OCI-M2 (cell line): ENCODE measurements around the gene SLC4A8.

ENCODE experiments used
- DNase-seq: peaks from one replicate; lab custom pipeline; 2025; ENCODE audit not compliant: unreplicated experiment; lab: John Stamatoyannopoulos, UW

The SLC4A8 gene

DNA sequence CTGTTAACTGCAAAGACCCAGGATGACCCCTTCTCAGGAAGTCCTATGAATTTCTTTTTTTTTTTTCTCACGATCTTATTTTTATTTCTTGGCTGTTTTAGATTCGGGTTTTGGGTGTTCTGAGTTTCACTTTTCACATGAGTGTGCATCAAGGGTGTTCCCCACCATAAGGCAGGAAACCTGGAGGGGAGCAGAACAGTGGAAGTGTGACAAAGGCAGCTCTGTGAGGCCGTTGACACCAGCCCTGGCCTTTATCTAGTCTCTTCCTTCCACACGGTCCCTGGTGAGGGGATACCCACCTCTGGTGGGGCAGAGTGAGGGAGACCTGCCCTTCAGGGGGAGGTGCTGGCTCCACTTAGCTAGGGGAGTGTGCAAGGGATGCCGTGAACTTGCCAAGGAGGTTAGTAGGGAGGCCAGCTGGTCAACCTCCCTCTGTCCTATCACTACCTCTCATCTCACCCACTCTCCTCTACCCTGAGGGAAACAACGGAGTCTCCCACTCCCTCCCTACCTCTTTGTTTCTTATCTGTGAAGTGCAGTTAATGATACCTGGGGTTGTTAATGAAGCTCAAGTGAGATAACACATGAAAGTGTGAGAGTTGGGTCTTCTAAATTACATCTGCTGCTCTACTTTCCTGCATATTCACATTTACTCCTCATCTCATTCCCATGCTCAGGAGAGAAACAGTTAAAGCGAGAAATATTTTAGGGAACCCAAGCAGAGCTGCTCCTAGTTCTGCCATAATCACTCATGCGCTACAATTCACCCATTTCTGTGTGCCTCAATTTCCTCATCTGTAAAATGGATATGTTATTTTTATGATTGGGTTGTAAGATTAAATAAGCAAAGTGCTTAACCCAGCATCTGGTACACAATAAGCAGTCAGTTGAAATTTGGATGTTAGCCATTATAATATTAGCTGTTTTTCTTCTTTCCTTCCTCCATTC, 29.1 kb upstream of the SLC4A8 start:
- DNase-seq, result peak; percentile 51

DNA sequence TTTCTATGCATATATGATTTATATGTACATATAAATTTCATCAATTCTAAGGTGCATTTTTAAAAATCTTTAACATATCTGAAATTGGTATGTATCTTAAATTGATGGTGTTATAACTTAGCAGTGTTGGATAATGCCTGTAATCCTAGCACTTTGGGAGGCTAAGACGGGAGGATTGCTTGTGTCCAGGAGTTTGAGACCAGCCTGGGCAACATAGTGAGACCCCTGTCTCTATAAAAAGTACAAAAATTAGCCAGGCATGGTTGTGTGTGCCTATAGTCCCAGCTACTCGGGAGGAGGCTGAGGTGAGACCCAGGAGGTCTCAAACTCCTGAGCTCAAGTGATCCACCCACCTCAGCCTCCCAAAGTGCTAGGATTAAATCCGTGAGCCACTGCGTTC, 27.0 kb upstream of the SLC4A8 start:
- no peak for DNase-seq

DNA sequence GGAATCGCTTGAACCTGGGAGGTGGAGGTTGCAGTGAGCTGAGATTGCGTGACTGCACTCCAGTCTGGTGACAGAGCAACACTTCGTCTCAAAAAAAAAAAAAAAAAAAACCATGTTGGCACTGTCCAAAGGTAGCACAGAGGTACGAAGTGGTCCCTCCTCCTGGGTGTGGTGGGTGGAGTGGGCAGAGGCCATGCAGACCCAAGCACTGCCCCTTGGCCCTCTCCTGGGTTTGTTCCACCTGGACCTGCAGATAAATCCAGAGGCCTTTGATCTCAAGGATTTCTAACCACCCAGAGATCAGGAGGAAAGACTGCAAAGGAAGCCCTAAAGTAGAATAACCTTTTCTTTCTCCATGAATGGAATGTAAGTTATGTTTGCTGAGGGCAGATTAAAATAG, 24.7 kb upstream of the SLC4A8 start:
- no peak for DNase-seq

DNA sequence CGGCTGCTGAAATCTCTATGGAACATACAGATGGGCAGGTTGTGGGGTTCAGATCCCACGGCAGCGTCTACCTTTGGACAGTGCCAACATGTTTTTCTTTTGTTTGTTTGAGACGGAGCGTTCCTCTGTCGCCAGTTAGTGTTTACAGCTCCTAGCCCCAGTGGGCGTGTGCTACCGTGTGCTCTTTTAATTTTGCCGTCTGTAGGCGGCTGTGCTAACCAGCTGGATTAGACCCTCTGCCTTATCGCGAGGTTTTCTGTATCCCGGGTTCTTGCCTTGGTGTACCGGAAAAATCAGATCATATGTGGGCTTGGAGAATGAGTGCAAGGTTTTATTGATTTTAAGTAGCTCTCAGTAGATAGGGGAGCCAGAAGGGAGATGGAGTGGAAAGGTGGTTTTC, 23.6 kb upstream of the SLC4A8 start:
- no peak for DNase-seq

DNA sequence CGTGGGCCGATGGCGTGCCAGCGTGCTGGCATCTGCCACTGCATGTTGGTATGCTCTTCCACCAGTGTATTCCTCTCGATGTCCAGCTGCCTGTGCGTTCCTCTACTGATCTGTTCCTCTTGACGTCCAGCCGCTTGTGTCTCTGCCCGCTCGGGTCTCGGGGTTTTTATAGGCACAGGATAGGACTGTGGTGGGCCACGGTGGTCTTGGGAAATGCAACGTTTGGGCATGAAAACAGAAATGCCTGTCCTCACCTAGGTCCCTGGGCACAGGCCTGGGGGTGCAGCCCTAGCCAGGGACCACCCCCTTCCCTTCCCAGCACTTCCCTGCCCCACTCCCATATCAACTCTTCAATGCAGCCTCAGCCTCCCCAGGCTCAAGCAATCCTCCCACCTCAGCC, 23.1 kb upstream of the SLC4A8 start:
- no peak for DNase-seq

DNA sequence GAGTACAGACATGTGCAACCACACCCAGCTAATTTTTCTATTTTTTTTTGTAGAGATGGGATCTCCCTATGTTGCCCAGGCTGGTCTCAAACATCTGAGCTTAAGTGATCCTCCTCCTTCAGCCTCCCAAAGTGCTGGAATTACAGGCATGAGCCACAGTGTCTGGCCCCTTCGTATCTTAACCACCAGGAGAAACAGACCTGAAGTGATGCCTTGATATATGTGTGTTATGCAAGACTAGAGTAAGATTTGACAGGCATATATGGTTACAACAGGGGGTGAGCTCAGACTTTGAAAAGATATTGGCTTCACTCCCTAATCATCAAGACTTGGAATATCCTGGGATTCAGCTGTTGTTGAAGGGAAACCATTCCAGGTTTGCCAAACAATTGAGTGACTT, 22.7 kb upstream of the SLC4A8 start:
- no peak for DNase-seq

DNA sequence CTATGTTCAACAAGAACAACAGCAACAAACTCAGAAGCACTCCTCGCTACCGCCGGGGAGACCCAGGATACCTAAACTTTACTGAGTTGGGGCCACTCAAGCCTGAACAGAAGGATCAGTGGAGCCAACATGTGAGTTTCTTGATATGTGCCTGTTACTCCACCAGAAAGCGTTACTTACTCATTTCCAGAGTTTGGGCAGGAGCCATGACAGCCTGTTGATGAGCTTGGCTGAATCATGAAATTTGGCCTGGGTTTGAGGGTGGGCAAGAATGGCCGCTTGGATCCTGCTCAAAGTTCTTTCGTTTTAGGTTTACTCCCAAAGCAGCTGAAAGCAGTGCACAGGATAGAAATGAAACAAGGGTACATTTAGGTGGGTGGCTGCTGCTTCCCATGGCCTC, 21.5 kb upstream of the SLC4A8 start:
- DNase-seq, result no peak

DNA sequence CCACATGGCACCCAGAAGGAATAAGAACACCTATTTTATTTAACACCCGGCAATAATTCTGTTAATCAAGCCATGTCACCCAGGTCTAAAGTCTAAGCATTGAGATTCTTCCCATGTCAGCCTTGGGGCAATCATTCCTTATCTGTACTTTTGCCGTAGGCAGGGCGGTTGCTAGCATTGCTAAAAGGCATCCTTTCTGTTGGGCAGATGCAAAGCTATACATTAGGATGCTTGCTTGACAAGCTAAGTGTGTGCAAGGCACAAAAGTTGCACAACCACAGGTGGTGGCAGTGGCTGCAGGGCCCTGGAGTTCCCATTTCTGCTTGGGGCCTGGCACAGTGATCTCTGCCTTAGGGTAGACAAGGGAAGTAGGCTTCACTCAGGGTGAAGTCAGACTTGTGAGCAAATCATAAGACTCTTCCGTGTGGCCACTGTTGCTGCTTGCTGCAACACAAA, 20.9 kb upstream of the SLC4A8 start:
- no peak for DNase-seq

DNA sequence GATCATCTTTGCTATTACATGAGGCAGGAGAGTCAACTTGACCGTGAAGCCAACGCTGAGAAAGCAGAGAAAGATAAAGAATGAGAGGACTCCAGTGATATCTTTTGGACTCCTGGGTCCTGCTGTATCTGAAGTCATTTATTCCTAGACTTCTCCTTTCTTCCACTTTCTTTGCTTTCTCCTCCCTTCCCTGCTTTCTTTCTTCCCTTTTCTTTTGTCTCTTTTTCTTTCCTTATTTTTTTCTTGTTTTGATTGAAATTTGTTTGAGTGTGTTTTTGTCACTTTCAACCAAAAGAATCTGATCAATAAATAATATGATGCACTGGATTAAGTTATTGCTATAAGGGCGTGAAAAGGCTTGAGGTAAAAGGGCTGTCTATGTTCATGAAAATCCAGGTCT, 20.0 kb upstream of the SLC4A8 start:
- DNase-seq, result no peak

DNA sequence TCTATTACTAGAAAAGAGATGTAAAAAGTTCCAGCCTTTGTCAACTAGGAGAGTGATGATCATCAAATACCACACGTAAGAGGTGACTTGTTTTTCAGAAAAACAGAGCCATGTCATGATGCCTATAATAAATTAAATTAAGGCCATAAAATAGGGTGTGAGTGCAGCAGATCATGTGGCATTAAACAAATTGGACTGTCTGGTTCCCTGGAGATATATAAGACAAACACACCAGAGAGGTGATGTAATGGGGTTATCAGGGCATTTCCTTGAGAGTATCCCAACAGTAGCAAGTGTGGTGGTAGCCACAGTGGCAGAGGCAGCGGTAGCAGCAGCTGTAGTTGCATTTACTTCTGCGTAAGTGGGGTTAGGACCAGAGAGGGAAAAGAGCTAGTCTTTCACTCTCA, 18.8 kb upstream of the SLC4A8 start:
- no peak for DNase-seq

DNA sequence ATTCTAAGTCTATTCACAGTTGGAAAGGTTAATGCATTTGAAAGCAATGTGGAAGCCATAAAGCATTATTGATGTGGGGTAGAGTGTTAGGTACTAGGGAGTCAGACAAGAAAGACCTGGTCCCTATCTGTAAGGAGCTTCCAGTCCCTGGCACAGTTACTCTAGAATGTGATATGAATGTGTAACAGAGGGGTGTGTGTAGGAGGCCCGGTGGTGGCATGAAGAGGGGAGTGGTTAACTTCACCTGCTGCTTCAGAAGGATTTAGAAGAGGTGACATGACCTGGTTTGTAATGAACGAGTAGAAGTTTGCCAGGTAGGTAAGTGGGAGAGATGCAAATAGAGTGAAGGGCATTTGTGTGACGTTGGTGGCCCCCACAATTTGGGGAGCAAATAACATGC, 18.3 kb upstream of the SLC4A8 start:
- no peak for DNase-seq

DNA sequence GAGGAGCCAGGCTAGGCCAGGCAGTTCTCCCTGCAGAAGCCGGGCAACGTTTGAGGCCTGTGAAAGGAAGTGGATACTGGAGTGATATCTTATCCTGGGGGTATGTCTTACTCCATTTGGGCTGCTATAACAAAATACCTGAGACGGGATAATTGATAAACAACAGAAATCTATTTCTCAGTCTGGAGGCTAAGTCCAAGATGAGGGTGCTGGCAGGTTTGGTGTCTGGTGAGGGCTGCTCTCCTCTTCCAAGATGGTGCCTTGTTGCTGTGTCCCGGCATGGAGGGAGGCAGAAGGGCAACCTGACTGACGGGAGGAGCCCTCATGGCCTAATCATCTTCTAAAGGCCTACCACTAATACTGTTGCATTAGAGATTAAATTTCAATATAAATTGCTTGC, 17.8 kb upstream of the SLC4A8 start:
- DNase-seq, result no peak

DNA sequence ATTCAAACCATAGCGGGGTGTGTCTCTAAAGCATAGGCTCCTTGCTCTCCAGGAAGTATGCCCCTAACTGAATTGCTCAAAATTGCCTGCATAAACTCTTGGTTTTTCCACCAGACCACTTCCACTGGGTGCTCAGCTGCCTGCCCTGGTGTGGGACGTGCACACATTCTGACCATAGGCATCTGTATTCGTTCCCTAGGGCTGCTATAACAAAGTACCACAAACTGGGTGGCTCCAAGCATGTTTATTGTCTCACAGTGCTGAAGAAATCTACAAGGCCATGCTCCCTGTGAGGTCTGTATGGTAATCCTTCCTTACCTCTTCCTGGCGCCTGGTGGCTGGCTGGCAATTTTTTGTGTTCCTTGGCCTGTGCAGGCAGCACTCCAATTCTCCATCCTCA, 17.0 kb upstream of the SLC4A8 start:
- no peak for DNase-seq

DNA sequence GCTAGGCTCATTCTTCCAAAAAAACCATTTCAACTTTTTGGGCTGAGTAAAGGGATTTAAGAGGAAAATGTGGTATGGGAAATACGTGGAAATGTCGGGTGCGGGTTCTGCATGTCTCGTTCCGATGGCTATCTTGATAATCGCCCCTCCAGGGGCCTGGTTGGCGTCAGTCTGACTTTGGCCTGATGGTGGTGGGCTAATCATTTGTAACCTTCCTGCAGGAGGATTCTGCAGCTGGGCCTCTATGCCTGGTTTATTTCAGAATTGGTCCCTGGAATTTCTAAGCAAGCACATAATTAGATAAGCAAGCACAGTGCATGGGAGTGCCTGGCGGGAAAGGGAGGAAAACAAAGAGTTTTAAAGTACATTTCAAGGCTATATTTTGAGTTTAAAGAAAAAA, 14.8 kb upstream of the SLC4A8 start:
- DNase-seq, result no peak

DNA sequence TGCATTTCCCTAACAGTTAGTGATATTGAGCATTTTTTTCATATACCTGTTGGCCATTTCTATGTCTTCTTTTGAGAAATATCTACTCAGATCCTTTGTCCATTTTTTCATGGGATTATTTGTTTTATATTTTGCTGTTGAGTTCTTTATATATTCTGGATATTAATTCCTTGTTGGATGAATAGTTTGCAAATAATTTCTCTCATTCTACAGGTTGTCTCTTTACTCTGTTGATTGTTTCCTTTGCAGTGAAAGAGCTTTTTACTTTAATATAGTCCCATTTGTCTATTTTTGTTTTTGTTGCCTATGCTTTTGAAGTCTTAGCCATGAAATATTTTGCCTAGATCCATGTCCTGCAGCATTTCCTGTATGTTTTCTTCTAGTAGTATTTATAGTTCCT, 11.5 kb upstream of the SLC4A8 start:
- no peak for DNase-seq

DNA sequence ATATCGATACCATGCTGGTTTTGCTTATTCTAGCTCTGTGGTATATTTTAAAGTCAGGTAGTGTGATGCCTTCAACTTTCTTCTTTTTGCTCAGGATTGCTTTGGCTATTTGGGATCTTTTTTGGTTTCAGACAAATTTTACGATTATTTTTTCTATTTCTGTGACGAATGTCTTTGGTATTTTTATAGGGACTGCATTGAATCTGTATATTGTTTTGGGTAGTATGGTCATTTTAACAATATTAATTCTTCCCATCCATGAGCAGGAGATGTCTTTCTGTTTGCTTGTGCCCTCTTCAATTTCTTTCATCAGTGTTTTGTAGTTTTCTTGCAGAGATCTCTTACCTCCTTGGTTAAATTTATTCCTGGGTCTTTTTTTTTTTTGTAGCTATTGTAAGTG, 10.8 kb upstream of the SLC4A8 start:
- DNase-seq, result no peak

DNA sequence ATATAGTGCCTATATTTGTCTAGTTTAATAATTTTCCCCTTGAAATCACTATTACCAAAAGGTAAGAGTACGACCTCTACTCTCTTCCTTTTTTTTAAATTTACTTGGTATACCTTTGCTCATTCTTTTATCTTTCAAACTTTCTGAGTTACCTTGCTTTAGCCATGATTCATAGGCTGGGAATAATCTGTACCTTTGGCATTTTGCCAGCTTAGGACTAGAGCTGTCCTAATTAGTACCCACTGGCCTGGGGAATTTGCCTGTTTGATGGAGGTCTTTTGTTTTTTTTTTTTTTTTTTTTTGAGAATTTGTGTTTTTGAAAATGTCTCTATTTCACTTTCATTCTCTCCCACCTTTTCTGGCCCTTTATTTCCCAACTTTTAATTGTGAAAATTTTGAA, 8.7 kb upstream of the SLC4A8 start:
- no peak for DNase-seq

DNA sequence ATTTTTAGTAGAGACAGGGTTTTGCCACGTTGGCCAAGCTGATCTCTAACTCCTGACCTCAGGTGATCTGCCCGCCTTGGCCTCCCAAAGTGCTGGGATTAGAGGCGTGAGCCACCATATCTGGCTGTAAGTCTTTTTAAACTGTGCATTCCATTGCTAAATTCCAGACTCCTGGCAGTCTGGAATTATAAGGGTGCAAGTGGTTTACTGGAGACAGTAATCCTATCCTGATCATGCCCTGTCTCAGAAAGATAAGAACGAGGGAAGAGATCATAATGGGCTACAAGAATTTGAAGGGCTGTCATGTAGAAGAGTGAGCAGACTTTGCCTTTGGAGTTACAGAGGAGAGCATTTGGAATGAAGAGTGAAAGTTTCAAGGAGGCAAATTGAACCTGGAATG, 6.8 kb upstream of the SLC4A8 start:
- DNase-seq, result no peak

DNA sequence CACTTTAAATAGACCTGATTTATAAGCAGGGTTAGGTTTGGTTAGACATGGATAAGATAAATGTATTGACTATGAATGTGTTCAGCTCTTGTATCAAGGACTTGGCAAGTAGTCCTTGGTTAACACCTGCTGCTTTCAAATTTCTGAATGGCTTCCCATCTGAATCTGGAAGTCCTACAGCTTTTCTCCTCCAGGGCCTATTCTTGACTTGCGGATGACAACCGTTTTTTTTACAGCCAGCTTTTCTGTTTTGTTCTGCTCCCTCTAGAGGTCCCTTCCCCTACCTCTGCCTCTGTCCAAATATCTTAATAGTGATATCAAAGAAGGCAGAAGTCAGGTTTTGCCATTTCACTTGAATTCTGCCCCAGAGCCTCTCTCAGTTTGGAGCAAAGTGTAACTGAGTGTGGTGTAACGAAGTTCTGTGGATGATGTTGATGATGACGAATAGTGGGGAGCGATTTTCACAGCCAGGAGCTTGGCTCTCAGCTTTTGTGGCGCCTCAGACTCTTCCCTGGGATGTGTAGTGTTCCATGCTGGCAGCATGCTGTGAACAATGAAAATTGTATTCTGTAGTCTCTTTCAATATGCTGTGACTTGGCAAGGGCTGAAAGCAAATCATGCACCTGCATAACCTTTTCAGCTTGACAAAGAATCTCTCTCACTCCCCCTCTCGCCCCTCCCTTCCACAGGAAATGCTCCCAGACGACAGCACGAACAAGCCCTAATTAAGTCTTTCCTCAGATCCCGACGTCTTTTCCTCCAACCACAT, 5.0 kb upstream of the SLC4A8 start:
- DNase-seq, result no peak

DNA sequence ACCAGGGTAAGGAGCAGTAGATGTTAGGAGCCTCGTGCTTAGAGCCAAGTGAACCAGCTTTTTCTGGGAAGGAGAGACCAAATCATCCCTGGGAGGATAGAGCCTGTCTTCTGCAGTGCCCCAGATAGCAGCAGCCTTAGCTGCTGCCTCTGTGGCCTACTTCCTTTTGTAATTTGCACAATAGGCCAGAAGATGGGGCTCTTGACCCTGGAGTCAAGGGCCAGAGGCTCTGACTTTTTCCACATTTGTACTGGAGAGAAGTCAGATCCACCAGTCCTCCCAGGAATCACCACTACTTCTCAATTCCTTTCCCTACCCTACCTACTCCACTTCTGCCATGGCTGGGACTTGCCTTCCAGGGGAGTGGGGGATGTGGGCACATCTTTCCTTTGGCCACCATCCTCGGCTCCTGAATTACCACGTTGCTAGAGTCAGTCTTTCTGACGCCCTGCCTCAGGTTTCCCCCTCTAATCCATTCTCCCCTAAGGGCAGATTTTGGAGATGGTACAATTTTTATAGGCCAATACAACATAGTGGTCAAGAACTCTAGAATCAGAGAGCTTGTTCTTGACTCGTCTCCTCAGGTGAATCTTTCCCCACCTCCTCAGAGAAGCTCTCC, 3.3 kb upstream of the SLC4A8 start:
- peak; percentile 13 for DNase-seq

DNA sequence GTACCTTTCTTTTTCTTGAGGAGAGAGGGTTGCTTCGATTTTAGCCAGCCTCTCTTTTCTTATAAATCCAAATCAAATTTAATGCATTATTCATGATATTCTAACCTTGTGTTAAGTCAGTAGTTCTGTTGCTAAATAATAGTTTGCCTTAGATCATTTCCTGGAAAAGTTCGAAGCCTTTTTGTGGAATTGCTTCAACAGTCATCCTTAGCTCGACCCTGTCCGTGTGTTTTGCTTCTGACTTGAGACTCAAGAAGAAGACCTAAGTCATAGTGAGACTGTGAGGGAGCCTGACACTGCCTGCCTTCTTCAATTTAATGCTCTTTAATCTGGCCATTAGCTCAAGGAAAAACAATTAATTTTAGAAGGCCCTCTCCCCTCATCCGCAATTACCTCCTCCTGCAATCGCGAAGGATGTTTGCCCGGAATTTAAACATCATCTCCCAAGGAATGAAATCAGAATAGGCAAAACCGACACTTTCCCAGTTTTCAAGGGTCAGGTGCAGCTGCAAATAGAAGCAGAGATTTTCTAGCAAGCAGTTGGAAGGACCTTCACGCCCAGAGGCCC, 453 bp upstream of the SLC4A8 start:
- no peak for DNase-seq

DNA sequence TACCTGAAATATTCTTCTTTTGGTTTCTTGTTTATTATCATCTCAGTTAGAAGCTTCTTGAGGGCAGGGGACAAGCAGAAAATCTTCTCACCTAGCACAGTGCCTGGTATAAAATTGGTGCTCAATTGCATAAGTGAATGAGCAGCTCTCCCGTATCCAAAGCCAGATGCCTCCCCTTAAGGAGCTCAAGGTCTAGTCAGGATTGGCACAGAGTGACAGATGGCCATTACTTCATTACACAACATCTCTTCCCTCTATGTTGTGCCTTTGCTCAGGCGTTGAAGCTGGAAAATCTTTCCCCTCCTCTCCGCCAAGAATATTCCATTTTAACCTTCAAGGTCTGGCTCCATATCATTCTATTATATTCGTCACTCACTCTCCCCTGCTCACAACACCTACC, 3.6 kb downstream of the SLC4A8 start:
- no peak for DNase-seq
